H9 (cell line): ENCODE measurements around the gene C19orf73. TPM values are rescaled to one million over a fixed set of nuclear protein-coding genes. Genes with fewer than 3 reads are reported as not detected.

Experiments used
- DNase-seq: peaks from one replicate; pipeline ENCODE4 v3.0.0-alpha.2; 2017
- H2AFZ ChIP-seq: one replicate; pipeline ENCODE4 v1.6.1; 2013; ENCODE audit warnings: mild to moderate bottlenecking, low read length, control low read depth, moderate library complexity
- H2AK5ac ChIP-seq: 2 replicates; pipeline ENCODE4 v1.6.1; 2013; ENCODE audit warnings: low read length, control low read depth, mixed read lengths; ENCODE audit not compliant: insufficient read length
- H2BK120ac ChIP-seq: one replicate; pipeline ENCODE4 v1.6.1; 2013; ENCODE audit warnings: low read depth, mild to moderate bottlenecking, low read length, control low read depth, inconsistent platforms; ENCODE audit not compliant: poor library complexity, severe bottlenecking
- H2BK12ac ChIP-seq: 2 replicates; pipeline ENCODE4 v1.6.1; 2013; ENCODE audit warnings: low read length, control low read depth, mixed read lengths, low read depth; ENCODE audit not compliant: insufficient read length
- H2BK15ac ChIP-seq: 2 replicates; pipeline ENCODE4 v1.6.1; 2013; ENCODE audit warnings: low read depth, low read length, control low read depth
- H2BK20ac ChIP-seq: one replicate; pipeline ENCODE4 v1.6.1; 2013; ENCODE audit warnings: low read depth, mild to moderate bottlenecking, low read length, control low read depth, inconsistent platforms; ENCODE audit not compliant: poor library complexity, severe bottlenecking
- H2BK5ac ChIP-seq: 2 replicates; pipeline ENCODE4 v1.6.1; 2013; ENCODE audit warnings: low read length, control low read depth, mixed read lengths; ENCODE audit not compliant: insufficient read length
- H3K14ac ChIP-seq: 2 replicates; pipeline ENCODE4 v1.6.1; 2013; ENCODE audit warnings: low read length, control low read depth; ENCODE audit not compliant: insufficient read depth
- H3K18ac ChIP-seq: 2 replicates; pipeline ENCODE4 v1.6.1; 2013; ENCODE audit warnings: low read depth, mild to moderate bottlenecking, mixed read lengths, low read length, control low read depth; ENCODE audit not compliant: insufficient read length
- H3K23ac ChIP-seq: 2 replicates; pipeline ENCODE4 v1.6.1; 2013; ENCODE audit warnings: low read length, control low read depth, mixed read lengths, low read depth; ENCODE audit not compliant: insufficient read length
- H3K23me2 ChIP-seq: 2 replicates; pipeline ENCODE4 v1.6.1; 2013; ENCODE audit warnings: low read depth, mild to moderate bottlenecking, mixed read lengths, low read length, control low read depth; ENCODE audit not compliant: insufficient read length, poor library complexity, severe bottlenecking
- H3K27ac ChIP-seq: 2 replicates; pipeline ENCODE4 v1.5.1; 2013; ENCODE audit warnings: low read length, control low read depth, mixed read lengths, low read depth; ENCODE audit not compliant: insufficient read length
- H3K27me3 ChIP-seq: 2 replicates; pipeline ENCODE4 v1.6.1; 2013; ENCODE audit warnings: low read length, control low read depth, inconsistent platforms; ENCODE audit not compliant: insufficient read depth
- H3K4ac ChIP-seq: 2 replicates; pipeline ENCODE4 v1.6.1; 2013; ENCODE audit warnings: low read depth, mild to moderate bottlenecking, control low read depth, inconsistent platforms, low read length, moderate library complexity
- H3K4me1 ChIP-seq: 2 replicates; pipeline ENCODE4 v1.6.1; 2013; ENCODE audit warnings: low read length, control low read depth, inconsistent platforms; ENCODE audit not compliant: insufficient read depth
- H3K4me2 ChIP-seq: 2 replicates; pipeline ENCODE4 v1.6.1; 2013; ENCODE audit warnings: low read length, control low read depth, mixed read lengths; ENCODE audit not compliant: insufficient read length, insufficient read depth
- H3K56ac ChIP-seq: 2 replicates; pipeline ENCODE4 v1.6.1; 2013; ENCODE audit warnings: low read depth, mild to moderate bottlenecking, mixed read lengths, low read length, control low read depth; ENCODE audit not compliant: insufficient read length
- H3K79me1 ChIP-seq: 2 replicates; pipeline ENCODE4 v1.6.1; 2013; ENCODE audit warnings: low read depth, mild to moderate bottlenecking, moderate library complexity, low read length, control low read depth, inconsistent platforms; ENCODE audit not compliant: insufficient read depth, poor library complexity, severe bottlenecking
- H3K79me2 ChIP-seq: 2 replicates; pipeline ENCODE4 v1.6.1; 2013; ENCODE audit warnings: low read length, control low read depth, inconsistent platforms; ENCODE audit not compliant: insufficient read depth
- H3K9ac ChIP-seq: 2 replicates; pipeline ENCODE4 v1.6.1; 2013; ENCODE audit warnings: low read length, control low read depth, mixed read lengths; ENCODE audit not compliant: insufficient read length; ENCODE audit errors: extremely low read depth
- H3K9me3 ChIP-seq: one replicate; pipeline ENCODE4 v1.6.1; 2013; ENCODE audit warnings: low read depth, low read length, inconsistent platforms; ENCODE audit not compliant: control insufficient read depth
- H3T11ph ChIP-seq: one replicate; pipeline ENCODE4 v1.6.1; 2013; ENCODE audit warnings: mild to moderate bottlenecking, low read length, control low read depth, inconsistent platforms
- H4K20me1 ChIP-seq: one replicate; pipeline ENCODE4 v1.6.1; 2013; ENCODE audit not compliant: control insufficient read depth, insufficient read length, insufficient read depth
- H4K5ac ChIP-seq: 2 replicates; pipeline ENCODE4 v1.6.1; 2013; ENCODE audit warnings: low read depth, mild to moderate bottlenecking, mixed read lengths, low read length, control low read depth; ENCODE audit not compliant: insufficient read length
- H4K8ac ChIP-seq: replicated peaks from 2 replicates; pipeline ENCODE4 v1.6.1; 2013; ENCODE audit warnings: low read length, control low read depth, mixed read lengths, low read depth; ENCODE audit not compliant: insufficient read length
- H4K91ac ChIP-seq: 2 replicates; pipeline ENCODE4 v1.6.1; 2013; ENCODE audit warnings: low read depth, mild to moderate bottlenecking, moderate library complexity, mixed read lengths, low read length, control low read depth; ENCODE audit not compliant: insufficient read length
- H3K27ac Mint-ChIP-seq, 3 experiments: 2 replicates in 2 of 3; 3 replicates in 1 of 3; pipeline ENCODE4 v1.8.0; 2020 to 2021; ENCODE audit warnings: mixed read lengths in 3 of 3, mild to moderate bottlenecking in 1 of 3, moderate library complexity in 1 of 3
- H3K27me3 Mint-ChIP-seq: 2 replicates; pipeline ENCODE4 v1.8.0; 2021; ENCODE audit warnings: low read depth, mild to moderate bottlenecking, moderate library complexity, mixed read lengths
- H3K36me3 Mint-ChIP-seq, 3 experiments: 2 replicates in 2 of 3; 3 replicates in 1 of 3; pipeline ENCODE4 v1.8.0; 2020 to 2021; ENCODE audit warnings: low read depth in 3 of 3, mixed read lengths in 3 of 3; ENCODE audit not compliant: insufficient read depth in 1 of 3
- H3K4me1 Mint-ChIP-seq, 2 experiments: 2 replicates each; pipeline ENCODE4 v1.8.0; 2020; ENCODE audit warnings: mixed read lengths in 2 of 2
- H3K4me3 Mint-ChIP-seq, 2 experiments: 2 replicates in 1 of 2; 3 replicates in 1 of 2; pipeline ENCODE4 v1.8.0; 2020 to 2021; ENCODE audit warnings: mild to moderate bottlenecking in 2 of 2, mixed read lengths in 2 of 2, moderate library complexity in 1 of 2
- H3K9me3 Mint-ChIP-seq, 2 experiments: 2 replicates in 1 of 2; 3 replicates in 1 of 2; pipeline ENCODE4 v1.8.0; 2020; ENCODE audit warnings: mild to moderate bottlenecking in 2 of 2, mixed read lengths in 2 of 2, moderate library complexity in 1 of 2
- CTCF ChIP-seq: fragments of 200-600 bp; sonication (generic); conservative IDR thresholded peaks from 3 replicates; pipeline ENCODE4 v1.8.0; 2021; ENCODE audit warnings: antibody characterized with exemption, mild to moderate bottlenecking
- WGBS: extraction: QIAGEN DNeasy Blood & Tissue Kit; methylation state at CpG from one replicate; pipeline ENCODE4 v1.1.7; 2013; ENCODE audit warnings: missing lambda C conversion rate, low lambda C conversion rate, mixed read lengths; ENCODE audit not compliant: insufficient read length; ENCODE audit errors: extremely low coverage; 5-methylcytosine and 5-hydroxymethylcytosine counted together
- total RNA-seq: library from RNA; stranded (reverse); gene quantifications from 2 replicates; pipeline ENCODE4 v1.2.1, GENCODE V29; 2021

The C19orf73 gene
- total RNA-seq, 1 experiment from 2014 or later, result 1.1 TPM

- peaks cover 46% of the 10 kb centered on the region for H3K27me3 Mint-ChIP-seq
- H3K4me3 Mint-ChIP-seq, result peak within 1 kb of the TSS; percentile 75 to 78
- peaks cover 14% of the 10 kb centered on the region for H3K23me2 ChIP-seq
Observed at GRCh38 chr19:49157445-49158224, 38.7 kb upstream of the C19orf73 start, which contains the start of gene TRPM4. Gene TRPM4 (plus strand): TSS chr19:49157792. CDS start chr19:49157867, 75 bp downstream.

More at GRCh38 chr19:49157445-49158224, 38.7 kb upstream of the C19orf73 start, which contains the start of gene TRPM4:
- no peaks in the 10 kb centered on the region for H3K79me1 ChIP-seq
- Mint-ChIP-seq H3K9me3 (peaks cover 0 to 6% of the 10 kb centered on the region in 2 experiments; a peak in 3 of 5 replicates), H3K27ac (peak within 1 kb of the TSS in 1 of 3 experiments; percentile 74; a peak in 2 of 7 replicates), H3K4me1 (peaks cover 18 to 39% of the 10 kb centered on the region in 2 experiments), H3K36me3 (peaks cover 0 to 15% (median 0%) of the 10 kb centered on the region in 3 experiments; a peak in 3 of 7 replicates)
- no peak within 1 kb of the TSS for H4K5ac ChIP-seq
- H3K9ac ChIP-seq, result peak within 1 kb of the TSS; percentile 79
- TF ChIP-seq CTCF, result no peak
- H3K4ac ChIP-seq, result no peak within 1 kb of the TSS
- H4K20me1 ChIP-seq, result no peaks in the 10 kb centered on the region
- H3K4me1 ChIP-seq, result peaks cover 7% of the 10 kb centered on the region; the same call in 1 of the 2 replicates
- H3K27me3 ChIP-seq, result no peaks in the 10 kb centered on the region; the same call in 1 of the 2 replicates
- no peaks in the 10 kb centered on the region for H3K9me3 ChIP-seq
- H4K91ac ChIP-seq, result no peak within 1 kb of the TSS
- no peaks in the 10 kb centered on the region for H3K79me2 ChIP-seq
- no peak within 1 kb of the TSS for H2AK5ac ChIP-seq
- H3K56ac ChIP-seq, result no peak within 1 kb of the TSS
- H3T11ph ChIP-seq, result no peak within 1 kb of the TSS
- DNase-seq, result peak; percentile 92
- peak within 1 kb of the TSS; percentile 93 for H3K18ac ChIP-seq
- H2BK12ac ChIP-seq, result no peak within 1 kb of the TSS
- H4K8ac ChIP-seq, result no peak within 1 kb of the TSS
- H3K23ac ChIP-seq, result no peak within 1 kb of the TSS
- H2AFZ ChIP-seq, result peak within 1 kb of the TSS; percentile 17
- H2BK15ac ChIP-seq, result no peak within 1 kb of the TSS
- H2BK5ac ChIP-seq, result no peak within 1 kb of the TSS
- no peak within 1 kb of the TSS for H2BK20ac ChIP-seq
- peak within 1 kb of the TSS; percentile 87 for H3K4me2 ChIP-seq
- no peak within 1 kb of the TSS for H2BK120ac ChIP-seq
- no peak within 1 kb of the TSS for H3K27ac ChIP-seq
- peak within 1 kb of the TSS; percentile 97 for H3K14ac ChIP-seq
- no CpG with 5 or more reads among the region's 41 CpGs for WGBS
